ENCODE results near the gene PEA15. TPM values are rescaled to one million over a fixed set of nuclear protein-coding genes. Genes with fewer than 3 reads are reported as not detected.
A peak's percentile ranks its signal among the peaks of the same experiment; 100 is the strongest.

The PEA15 gene
- total and polyA plus RNA-seq, 2 donors (not counting 1 experiment from before 2014, with no cell fraction given): 108 to 871 TPM

DNA sequence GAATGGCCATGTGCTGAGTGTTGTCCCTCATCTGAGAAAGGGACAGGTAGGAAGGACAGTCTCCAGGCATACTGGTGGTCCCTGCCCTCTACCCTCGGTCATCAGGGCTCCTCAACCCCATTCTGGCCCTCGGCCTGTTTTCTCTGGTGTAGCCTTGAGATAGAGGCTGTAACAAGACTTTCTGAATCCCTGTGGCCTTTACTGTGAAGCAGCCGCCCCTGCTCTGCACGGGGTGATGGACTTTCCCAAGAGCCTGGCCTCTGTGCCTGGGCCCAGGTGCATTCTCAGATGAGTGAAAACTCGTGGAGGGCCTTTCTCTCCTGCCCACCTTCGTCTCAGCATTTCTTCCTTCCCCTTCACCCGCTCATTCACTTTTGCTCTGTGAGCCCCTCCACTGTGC lies 17.8 kb upstream of the PEA15 start:
- Histone ChIP-seq H4K20me1 (ENCODE audit: control insufficient read depth, extremely low read depth, insufficient read depth, low read length) (no peaks in the 10 kb centered on the region), H3K27ac (ENCODE audit: insufficient read depth, low read length) (no peak overlapping the region), H3K79me2 (ENCODE audit: control insufficient read depth, insufficient read depth, low read length) (no peaks in the 10 kb centered on the region), H3K4me2 (ENCODE audit: extremely low read depth, insufficient read depth, low read length) (no peak overlapping the region), H3K4me1 (ENCODE audit: control insufficient read depth, extremely low read depth, insufficient read depth, low read length) (no peaks in the 10 kb centered on the region), H3K9ac (ENCODE audit: insufficient read depth, low read length) (no peak overlapping the region), H3K9me3 (ENCODE audit: control insufficient read depth, insufficient read depth, low read depth, low read length) (no peaks in the 10 kb centered on the region), H3K36me3 (ENCODE audit: control insufficient read depth, insufficient read depth, low read length) (no peaks in the 10 kb centered on the region), H3K27me3 (ENCODE audit: control insufficient read depth, insufficient read depth, low read length) (no peaks in the 10 kb centered on the region), H2AFZ (ENCODE audit: low read length) (no peak overlapping the region), H3K4me3 (replicated peaks in 1 of 4; ENCODE audit: control extremely low read depth in 1 of 4, insufficient read depth in 1 of 4, low read depth in 3 of 4, low read length in 4 of 4) (no peak overlapping the region)
- DNase-seq (ENCODE audit: low read depth in 2 of 2): no peak
- no peak for TF ChIP-seq EZH2 (IDR thresholded peaks at IDR 0.05; ENCODE audit: low read length, missing control alignments)
- TF ChIP-seq, protein P1, sequence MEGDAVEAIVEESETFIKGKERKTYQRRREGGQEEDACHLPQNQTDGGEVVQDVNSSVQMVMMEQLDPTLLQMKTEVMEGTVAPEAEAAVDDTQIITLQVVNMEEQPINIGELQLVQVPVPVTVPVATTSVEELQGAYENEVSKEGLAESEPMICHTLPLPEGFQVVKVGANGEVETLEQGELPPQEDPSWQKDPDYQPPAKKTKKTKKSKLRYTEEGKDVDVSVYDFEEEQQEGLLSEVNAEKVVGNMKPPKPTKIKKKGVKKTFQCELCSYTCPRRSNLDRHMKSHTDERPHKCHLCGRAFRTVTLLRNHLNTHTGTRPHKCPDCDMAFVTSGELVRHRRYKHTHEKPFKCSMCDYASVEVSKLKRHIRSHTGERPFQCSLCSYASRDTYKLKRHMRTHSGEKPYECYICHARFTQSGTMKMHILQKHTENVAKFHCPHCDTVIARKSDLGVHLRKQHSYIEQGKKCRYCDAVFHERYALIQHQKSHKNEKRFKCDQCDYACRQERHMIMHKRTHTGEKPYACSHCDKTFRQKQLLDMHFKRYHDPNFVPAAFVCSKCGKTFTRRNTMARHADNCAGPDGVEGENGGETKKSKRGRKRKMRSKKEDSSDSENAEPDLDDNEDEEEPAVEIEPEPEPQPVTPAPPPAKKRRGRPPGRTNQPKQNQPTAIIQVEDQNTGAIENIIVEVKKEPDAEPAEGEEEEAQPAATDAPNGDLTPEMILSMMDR (conservative IDR thresholded peaks at IDR 0.05 in 1 of 2, IDR thresholded peaks at IDR 0.05 in 1 of 2; ENCODE audit: low read depth in 1 of 2, low read length in 2 of 2): no peak

DNA sequence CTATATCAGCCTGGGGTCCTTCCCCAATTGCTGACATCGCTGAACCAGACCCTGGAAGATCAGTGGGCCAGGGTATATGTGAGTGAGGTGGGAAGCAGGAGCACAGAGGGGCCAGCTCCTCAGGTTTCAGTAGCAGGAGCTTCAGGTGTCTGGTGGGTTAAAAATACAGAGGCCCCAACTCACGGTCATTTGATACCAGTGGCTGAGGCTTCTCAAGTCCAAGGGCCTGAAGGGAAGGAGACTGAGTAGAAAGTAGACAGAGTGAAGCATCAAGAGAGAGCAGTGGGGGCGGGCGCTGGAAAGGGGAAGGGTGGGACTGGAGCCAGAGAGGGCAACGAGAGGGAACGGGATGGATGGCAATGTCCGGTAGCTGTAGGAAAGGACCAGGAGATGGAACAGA lies 16.8 kb upstream of the PEA15 start:
- no peaks in the 10 kb centered on the region for H4K20me1 ChIP-seq (ENCODE audit: control insufficient read depth, extremely low read depth, insufficient read depth, low read length)
- no peaks in the 10 kb centered on the region for H3K4me1 ChIP-seq (ENCODE audit: control insufficient read depth, extremely low read depth, insufficient read depth, low read length)
- H3K27me3 ChIP-seq (ENCODE audit: control insufficient read depth, insufficient read depth, low read length): no peaks in the 10 kb centered on the region
- H3K79me2 ChIP-seq (ENCODE audit: control insufficient read depth, insufficient read depth, low read length): no peaks in the 10 kb centered on the region
- H3K27ac ChIP-seq (ENCODE audit: insufficient read depth, low read length): no peak overlapping the region
- no peak for TF ChIP-seq EZH2 (IDR thresholded peaks at IDR 0.05; ENCODE audit: low read length, missing control alignments)
- TF ChIP-seq, protein P1 (conservative IDR thresholded peaks at IDR 0.05 in 1 of 2, IDR thresholded peaks at IDR 0.05 in 1 of 2; ENCODE audit: low read depth in 1 of 2, low read length in 2 of 2): no peak
- DNase-seq (ENCODE audit: low read depth in 2 of 2): no peak
- H3K4me3 ChIP-seq (replicated peaks in 1 of 4; ENCODE audit: control extremely low read depth in 1 of 4, insufficient read depth in 1 of 4, low read depth in 3 of 4, low read length in 4 of 4): no peak overlapping the region
- no peaks in the 10 kb centered on the region for H3K36me3 ChIP-seq (ENCODE audit: control insufficient read depth, insufficient read depth, low read length)
- no peak overlapping the region for H3K4me2 ChIP-seq (ENCODE audit: extremely low read depth, insufficient read depth, low read length)
- no peak overlapping the region for H3K9ac ChIP-seq (ENCODE audit: insufficient read depth, low read length)
- no peaks in the 10 kb centered on the region for H3K9me3 ChIP-seq (ENCODE audit: control insufficient read depth, insufficient read depth, low read depth, low read length)
- no peak overlapping the region for H2AFZ ChIP-seq (ENCODE audit: low read length)

DNA sequence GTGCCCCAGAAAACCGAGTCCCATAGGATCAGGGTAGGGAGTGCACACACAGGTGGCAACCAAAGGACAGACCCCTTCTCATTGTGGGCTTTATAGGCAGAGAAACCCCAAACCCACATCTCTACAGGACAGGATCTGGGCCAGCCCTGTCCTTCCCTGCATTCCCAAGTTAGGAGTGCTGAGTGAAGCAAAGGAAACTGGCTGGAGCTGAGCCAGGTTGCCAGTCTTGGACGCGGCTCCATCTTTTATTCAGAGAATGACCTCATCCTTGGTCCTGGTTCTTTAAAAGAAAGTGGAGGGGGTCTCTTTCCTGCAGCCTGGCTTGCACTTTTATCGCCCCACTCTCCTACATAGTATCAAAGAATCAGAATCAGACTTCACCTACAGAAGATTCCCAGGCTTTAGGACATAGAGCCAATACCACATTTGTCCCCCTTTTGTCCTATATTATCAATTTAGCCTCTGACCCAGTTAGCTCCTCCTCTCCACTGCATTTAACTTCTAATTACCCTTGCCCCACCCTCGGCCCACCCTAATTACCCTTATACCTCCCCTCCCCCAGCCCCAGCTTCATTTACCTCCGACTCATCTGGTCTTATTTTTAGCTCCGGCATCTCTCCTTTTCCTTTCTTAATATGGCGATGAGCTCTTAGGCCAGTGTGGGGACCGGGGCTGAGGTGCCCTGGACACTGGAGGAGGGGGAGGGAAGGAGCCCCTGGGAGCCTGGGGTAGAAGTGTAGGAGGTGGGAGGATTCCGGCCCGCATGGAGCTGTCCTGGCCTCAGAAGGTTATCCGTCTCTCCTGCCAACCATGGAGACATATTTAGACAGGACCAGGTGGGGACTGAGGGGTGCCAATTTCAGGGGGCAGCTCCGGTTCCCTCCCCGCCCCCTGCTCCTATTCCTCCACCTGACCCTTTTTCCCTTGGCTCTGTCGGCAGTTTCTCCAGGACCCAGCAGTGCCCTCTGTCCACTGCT lies 15.2 kb upstream of the PEA15 start, which contains the start of gene CASQ1:
TSS of gene CASQ1 (plus strand) at position 927 of the 977 bp plus-strand sequence. CDS start 177 bp downstream, outside the sequence.
- H4K20me1 ChIP-seq (ENCODE audit: control insufficient read depth, extremely low read depth, insufficient read depth, low read length): no peaks in the 10 kb centered on the region
- H3K27me3 ChIP-seq (ENCODE audit: control insufficient read depth, insufficient read depth, low read length): no peaks in the 10 kb centered on the region
- H3K36me3 ChIP-seq (ENCODE audit: control insufficient read depth, insufficient read depth, low read length): no peaks in the 10 kb centered on the region
- TF ChIP-seq EZH2 (IDR thresholded peaks at IDR 0.05; ENCODE audit: low read length, missing control alignments): no peak
- TF ChIP-seq, protein P1 (conservative IDR thresholded peaks at IDR 0.05 in 1 of 2, IDR thresholded peaks at IDR 0.05 in 1 of 2; ENCODE audit: low read depth in 1 of 2, low read length in 2 of 2): no peak
- no peak within 1 kb of the TSS for H3K27ac ChIP-seq (ENCODE audit: insufficient read depth, low read length)
- DNase-seq (ENCODE audit: low read depth in 2 of 2): peak; percentile 38 to 43
- H3K9me3 ChIP-seq (ENCODE audit: control insufficient read depth, insufficient read depth, low read depth, low read length): no peaks in the 10 kb centered on the region
- no peak within 1 kb of the TSS for H3K9ac ChIP-seq (ENCODE audit: insufficient read depth, low read length)
- no peaks in the 10 kb centered on the region for H3K4me1 ChIP-seq (ENCODE audit: control insufficient read depth, extremely low read depth, insufficient read depth, low read length)
- H2AFZ ChIP-seq (ENCODE audit: low read length): no peak within 1 kb of the TSS
- no peak within 1 kb of the TSS for H3K4me2 ChIP-seq (ENCODE audit: extremely low read depth, insufficient read depth, low read length)
- H3K79me2 ChIP-seq (ENCODE audit: control insufficient read depth, insufficient read depth, low read length): no peaks in the 10 kb centered on the region
- H3K4me3 ChIP-seq (replicated peaks in 1 of 4; ENCODE audit: control extremely low read depth in 1 of 4, insufficient read depth in 1 of 4, low read depth in 3 of 4, low read length in 4 of 4): no peak within 1 kb of the TSS
